ENCODE results near the gene IGFBP2.

IGFBP2 gene

GRCh38 chr2:216617159-216617815, 15.9 kb upstream of the IGFBP2 start:
- Histone ChIP-seq H3K27me3 (peaks cover 14% of the 10 kb centered on the region), H3K36me3 (no peaks in the 10 kb centered on the region), H3K27ac (no peak overlapping the region), H3K9me3 (no peaks in the 10 kb centered on the region), H3K4me3 (ENCODE audit: low read depth in 1 of 2, low read length in 1 of 2) (no peak overlapping the region), H3K4me1 (ENCODE audit: control insufficient read depth in 1 of 2, insufficient read depth in 1 of 2, low read depth in 1 of 2, low read length in 1 of 2) (peaks cover 7 to 10% of the 10 kb centered on the region in 2 experiments)
- TF ChIP-seq CTCF (IDR thresholded peaks at IDR 0.05): no peak

GRCh38 chr2:216618785-216619184, 14.4 kb upstream of the IGFBP2 start:
- H3K9me3 ChIP-seq: no peaks in the 10 kb centered on the region
- H3K27ac ChIP-seq: no peak overlapping the region
- peaks cover 7 to 10% of the 10 kb centered on the region in 2 experiments for H3K4me1 ChIP-seq (ENCODE audit: control insufficient read depth in 1 of 2, insufficient read depth in 1 of 2, low read depth in 1 of 2, low read length in 1 of 2)
- TF ChIP-seq CTCF (IDR thresholded peaks at IDR 0.05): no peak
- H3K27me3 ChIP-seq: peaks cover 14% of the 10 kb centered on the region
- no peak overlapping the region for H3K4me3 ChIP-seq (ENCODE audit: low read depth in 1 of 2, low read length in 1 of 2)
- H3K36me3 ChIP-seq: no peaks in the 10 kb centered on the region

- no peaks in the 10 kb centered on the region for H3K36me3 ChIP-seq
- no peak overlapping the region for H3K27ac ChIP-seq
- H3K9me3 ChIP-seq: no peaks in the 10 kb centered on the region
- no peak for TF ChIP-seq CTCF (IDR thresholded peaks at IDR 0.05)
- H3K4me1 ChIP-seq (ENCODE audit: control insufficient read depth in 1 of 2, insufficient read depth in 1 of 2, low read depth in 1 of 2, low read length in 1 of 2): peaks cover 7 to 10% of the 10 kb centered on the region in 2 experiments
- H3K27me3 ChIP-seq: peaks cover 14% of the 10 kb centered on the region
- no peak overlapping the region for H3K4me3 ChIP-seq (ENCODE audit: low read depth in 1 of 2, low read length in 1 of 2)
Measured at GRCh38 chr2:216619411-216620393, 13.5 kb upstream of the IGFBP2 start.

- Histone ChIP-seq H3K4me3 (ENCODE audit: low read depth in 1 of 2, low read length in 1 of 2) (no peak overlapping the region), H3K36me3 (no peaks in the 10 kb centered on the region), H3K4me1 (ENCODE audit: control insufficient read depth in 1 of 2, insufficient read depth in 1 of 2, low read depth in 1 of 2, low read length in 1 of 2) (peaks cover 7 to 10% of the 10 kb centered on the region in 2 experiments), H3K27me3 (peaks cover 14% of the 10 kb centered on the region), H3K27ac (no peak overlapping the region), H3K9me3 (no peaks in the 10 kb centered on the region)
- no peak for TF ChIP-seq CTCF (IDR thresholded peaks at IDR 0.05)
Measured at GRCh38 chr2:216620786-216621185, 12.4 kb upstream of the IGFBP2 start.

- H3K9me3 ChIP-seq: no peaks in the 10 kb centered on the region
- H3K4me3 ChIP-seq (ENCODE audit: low read depth in 1 of 2, low read length in 1 of 2): no peak overlapping the region
- H3K27me3 ChIP-seq: peaks cover 14% of the 10 kb centered on the region
- TF ChIP-seq CTCF (IDR thresholded peaks at IDR 0.05): no peak
- peaks cover 7 to 10% of the 10 kb centered on the region in 2 experiments for H3K4me1 ChIP-seq (ENCODE audit: control insufficient read depth in 1 of 2, insufficient read depth in 1 of 2, low read depth in 1 of 2, low read length in 1 of 2)
- no peaks in the 10 kb centered on the region for H3K36me3 ChIP-seq
- no peak overlapping the region for H3K27ac ChIP-seq
Measured at GRCh38 chr2:216621292-216621691, 11.9 kb upstream of the IGFBP2 start.

Data from neutrophil (primary cell).